Liver (tissue), 9 donors: ENCODE measurements around the gene PLPP3. TPM values are rescaled to one million over a fixed set of nuclear protein-coding genes. Genes with fewer than 3 reads are reported as not detected.

Experiments used
- DNase-seq: peaks from one replicate; pipeline ENCODE4 v3.0.0-alpha.2; 2017; ENCODE audit warnings: low spot score
- H3K27ac ChIP-seq, 2 donors: one replicate each; pipeline ENCODE4 v1.7.0; 2013; ENCODE audit warnings: inconsistent platforms in 2 of 2, low read length in 2 of 2, control low read depth in 1 of 2, low read depth in 1 of 2, mild to moderate bottlenecking in 1 of 2
- H3K27me3 ChIP-seq, 4 donors: one replicate each; pipeline versions ENCODE4 v1.6.1 to v1.7.0; 2013; ENCODE audit warnings: low read length in 3 of 4, inconsistent platforms in 1 of 4, mild to moderate bottlenecking in 1 of 4, moderate library complexity in 1 of 4; ENCODE audit not compliant: control insufficient read depth in 4 of 4, insufficient read depth in 4 of 4
- H3K36me3 ChIP-seq, 4 donors: one replicate each; pipeline versions ENCODE4 v1.6.1 to v1.7.0; 2013; ENCODE audit warnings: low read length in 3 of 4, mild to moderate bottlenecking in 3 of 4, low read depth in 1 of 4, moderate library complexity in 1 of 4; ENCODE audit not compliant: control insufficient read depth in 4 of 4, insufficient read depth in 3 of 4
- H3K4me1 ChIP-seq, 4 donors: one replicate each; pipeline versions ENCODE4 v1.6.1 to v1.7.0; 2013; ENCODE audit warnings: low read length in 3 of 4, mild to moderate bottlenecking in 3 of 4, moderate library complexity in 1 of 4; ENCODE audit not compliant: control insufficient read depth in 4 of 4, insufficient read depth in 4 of 4
- H3K4me3 ChIP-seq, 3 donors: one replicate each; pipeline versions ENCODE4 v1.6.1 to v1.7.0; 2013; ENCODE audit warnings: low read length in 3 of 3, control low read depth in 1 of 3, low read depth in 1 of 3, mild to moderate bottlenecking in 1 of 3
- H3K9ac ChIP-seq, 2 donors: one replicate each; pipeline ENCODE4 v1.7.0; 2013; ENCODE audit warnings: low read length in 2 of 2, mild to moderate bottlenecking in 2 of 2, moderate library complexity in 2 of 2, control low read depth in 1 of 2, low read depth in 1 of 2
- H3K9me3 ChIP-seq, 4 donors: one replicate each; pipeline versions ENCODE4 v1.6.1 to v1.7.0; 2013; ENCODE audit warnings: low read length in 3 of 4; ENCODE audit not compliant: control insufficient read depth in 4 of 4
- EGR1 ChIP-seq, 2 donors: IDR thresholded peaks; 2 replicates each; pipeline ENCODE4 v1.6.1; 2016 to 2018; ENCODE audit warnings: antibody characterized with exemption in 2 of 2, low read depth in 2 of 2
- FOXA1 ChIP-seq: IDR thresholded peaks from 2 replicates; pipeline ENCODE4 v1.6.1; 2016; ENCODE audit warnings: antibody characterized with exemption
- FOXA2 ChIP-seq: IDR thresholded peaks from 2 replicates; pipeline ENCODE4 v1.6.1; 2016; ENCODE audit warnings: antibody characterized with exemption
- GABPA ChIP-seq, 2 donors: IDR thresholded peaks in 1 of 2; conservative IDR thresholded peaks in 1 of 2; 2 replicates each; pipeline ENCODE4 v1.6.1; 2016; ENCODE audit warnings: antibody characterized with exemption in 2 of 2, mild to moderate bottlenecking in 1 of 2, moderate library complexity in 1 of 2
- HNF4A ChIP-seq, 2 donors: conservative IDR thresholded peaks; 2 replicates each; pipeline ENCODE4 v1.6.1; 2016; ENCODE audit warnings: antibody characterized with exemption in 2 of 2, mild to moderate bottlenecking in 2 of 2
- HNF4G ChIP-seq: IDR thresholded peaks from 2 replicates; pipeline ENCODE4 v1.6.1; 2016; ENCODE audit warnings: antibody characterized with exemption
- RAD21 ChIP-seq, 2 donors: IDR thresholded peaks; 2 replicates each; pipeline ENCODE4 v1.6.1; 2016; ENCODE audit warnings: antibody characterized with exemption in 2 of 2, mild to moderate bottlenecking in 2 of 2
- RXRA ChIP-seq, 2 donors: IDR thresholded peaks; 2 replicates each; pipeline ENCODE4 v1.6.1; 2017 to 2018; ENCODE audit warnings: antibody characterized with exemption in 2 of 2, mild to moderate bottlenecking in 1 of 2
- SP1 ChIP-seq: IDR thresholded peaks from 2 replicates; pipeline ENCODE4 v1.6.1; 2018; ENCODE audit warnings: antibody characterized with exemption, mild to moderate bottlenecking
- TAF1 ChIP-seq: conservative IDR thresholded peaks from 2 replicates; pipeline ENCODE4 v1.6.1; 2016; ENCODE audit warnings: antibody characterized with exemption, mild to moderate bottlenecking
- YY1 ChIP-seq: IDR thresholded peaks from 2 replicates; pipeline ENCODE4 v1.6.1; 2016; ENCODE audit warnings: antibody characterized with exemption, mild to moderate bottlenecking
- WGBS: extraction: QIAGEN DNeasy Blood & Tissue Kit; methylation state at CpG from one replicate; pipeline ENCODE4 v1.1.7; 2013; 5-methylcytosine and 5-hydroxymethylcytosine counted together
- polyA plus RNA-seq, 2 donors: library from polyadenylated mRNA; stranded (reverse) in 1 of 2; unstranded in 1 of 2; fragments of 200-250 nt in 1 of 2; fragments of >200 nt in 1 of 2; fragmentation: Nextera tagmentation in 1 of 2; extraction: Ambion mirVana in 1 of 2; gene quantifications; one replicate each; pipeline versions ENCODE4 v1.2.1 to v1.2.3, GENCODE V29; 2013 to 2015
- total RNA-seq, 2 donors: library from RNA; depleted of rRNA; stranded (reverse); fragments of >200 nt; gene quantifications; one replicate each; pipeline ENCODE4 v1.2.3, GENCODE V29; 2014
- TF ChIP-seq, protein P1 (sequence below): fragments of 150-350 bp; IDR thresholded peaks from 2 replicates; pipeline ENCODE4 v1.5.1; 2017; ENCODE audit warnings: improper control_type of control experiment, low read depth, low read length; ENCODE audit not compliant: missing input control
- TF ChIP-seq, protein P2 (sequence below): IDR thresholded peaks from 2 replicates; pipeline ENCODE4 v1.6.1; 2016; ENCODE audit warnings: antibody characterized with exemption
- TF ChIP-seq, protein P3 (sequence below): IDR thresholded peaks from 2 replicates; pipeline ENCODE4 v1.6.1; 2016; ENCODE audit warnings: antibody characterized with exemption, mild to moderate bottlenecking
- TF ChIP-seq, protein P4 (sequence below): IDR thresholded peaks from 2 replicates; pipeline ENCODE4 v1.6.1; 2016; ENCODE audit warnings: antibody characterized with exemption
- TF ChIP-seq, protein P5 (sequence below): IDR thresholded peaks from 2 replicates; pipeline ENCODE4 v1.6.1; 2016; ENCODE audit warnings: antibody characterized with exemption
- donor health status: healthy.
- donor health status: healthy.
- donor health status: healthy.
- donor health status: healthy.
- donor health status: healthy.

The PLPP3 gene
- total and polyA plus RNA-seq, 4 donors, result 46.1 to 91.2 (median 67.6) TPM

DNA sequence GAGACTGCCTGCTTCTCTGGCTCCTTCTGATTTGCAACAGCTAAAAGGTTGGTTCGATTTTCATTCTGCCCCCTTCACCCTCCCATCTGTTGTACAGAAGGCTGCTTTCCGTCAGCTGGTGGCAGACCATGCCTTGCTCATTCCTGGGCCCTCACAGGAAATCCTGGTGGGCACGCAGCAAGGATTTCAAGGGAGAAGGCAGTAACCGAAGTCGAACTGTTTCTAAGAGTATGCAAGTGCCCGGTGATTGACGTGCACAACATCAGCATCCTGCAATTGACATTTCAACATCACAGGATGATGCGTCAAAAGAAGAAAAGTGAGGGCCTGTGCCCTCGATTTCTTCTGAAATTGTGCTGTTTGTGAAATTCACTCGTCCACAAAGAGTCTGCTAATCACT, 83.8 kb downstream of the PLPP3 start:
- DNase-seq, result no peak
- TF ChIP-seq, protein P1, sequence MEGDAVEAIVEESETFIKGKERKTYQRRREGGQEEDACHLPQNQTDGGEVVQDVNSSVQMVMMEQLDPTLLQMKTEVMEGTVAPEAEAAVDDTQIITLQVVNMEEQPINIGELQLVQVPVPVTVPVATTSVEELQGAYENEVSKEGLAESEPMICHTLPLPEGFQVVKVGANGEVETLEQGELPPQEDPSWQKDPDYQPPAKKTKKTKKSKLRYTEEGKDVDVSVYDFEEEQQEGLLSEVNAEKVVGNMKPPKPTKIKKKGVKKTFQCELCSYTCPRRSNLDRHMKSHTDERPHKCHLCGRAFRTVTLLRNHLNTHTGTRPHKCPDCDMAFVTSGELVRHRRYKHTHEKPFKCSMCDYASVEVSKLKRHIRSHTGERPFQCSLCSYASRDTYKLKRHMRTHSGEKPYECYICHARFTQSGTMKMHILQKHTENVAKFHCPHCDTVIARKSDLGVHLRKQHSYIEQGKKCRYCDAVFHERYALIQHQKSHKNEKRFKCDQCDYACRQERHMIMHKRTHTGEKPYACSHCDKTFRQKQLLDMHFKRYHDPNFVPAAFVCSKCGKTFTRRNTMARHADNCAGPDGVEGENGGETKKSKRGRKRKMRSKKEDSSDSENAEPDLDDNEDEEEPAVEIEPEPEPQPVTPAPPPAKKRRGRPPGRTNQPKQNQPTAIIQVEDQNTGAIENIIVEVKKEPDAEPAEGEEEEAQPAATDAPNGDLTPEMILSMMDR, result no peak
- TF ChIP-seq FOXA2 (no peak), FOXA1 (no peak), HNF4G (no peak), GABPA (IDR thresholded peaks at IDR 0.05 in 1 of 2, conservative IDR thresholded peaks at IDR 0.05 in 1 of 2) (no peak), RAD21 (IDR thresholded peaks at IDR 0.05) (no peak), HNF4A (conservative IDR thresholded peaks at IDR 0.05) (no peak)
- TF ChIP-seq, protein P2, sequence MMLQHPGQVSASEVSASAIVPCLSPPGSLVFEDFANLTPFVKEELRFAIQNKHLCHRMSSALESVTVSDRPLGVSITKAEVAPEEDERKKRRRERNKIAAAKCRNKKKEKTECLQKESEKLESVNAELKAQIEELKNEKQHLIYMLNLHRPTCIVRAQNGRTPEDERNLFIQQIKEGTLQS, result no peak
- TF ChIP-seq, protein P3, sequence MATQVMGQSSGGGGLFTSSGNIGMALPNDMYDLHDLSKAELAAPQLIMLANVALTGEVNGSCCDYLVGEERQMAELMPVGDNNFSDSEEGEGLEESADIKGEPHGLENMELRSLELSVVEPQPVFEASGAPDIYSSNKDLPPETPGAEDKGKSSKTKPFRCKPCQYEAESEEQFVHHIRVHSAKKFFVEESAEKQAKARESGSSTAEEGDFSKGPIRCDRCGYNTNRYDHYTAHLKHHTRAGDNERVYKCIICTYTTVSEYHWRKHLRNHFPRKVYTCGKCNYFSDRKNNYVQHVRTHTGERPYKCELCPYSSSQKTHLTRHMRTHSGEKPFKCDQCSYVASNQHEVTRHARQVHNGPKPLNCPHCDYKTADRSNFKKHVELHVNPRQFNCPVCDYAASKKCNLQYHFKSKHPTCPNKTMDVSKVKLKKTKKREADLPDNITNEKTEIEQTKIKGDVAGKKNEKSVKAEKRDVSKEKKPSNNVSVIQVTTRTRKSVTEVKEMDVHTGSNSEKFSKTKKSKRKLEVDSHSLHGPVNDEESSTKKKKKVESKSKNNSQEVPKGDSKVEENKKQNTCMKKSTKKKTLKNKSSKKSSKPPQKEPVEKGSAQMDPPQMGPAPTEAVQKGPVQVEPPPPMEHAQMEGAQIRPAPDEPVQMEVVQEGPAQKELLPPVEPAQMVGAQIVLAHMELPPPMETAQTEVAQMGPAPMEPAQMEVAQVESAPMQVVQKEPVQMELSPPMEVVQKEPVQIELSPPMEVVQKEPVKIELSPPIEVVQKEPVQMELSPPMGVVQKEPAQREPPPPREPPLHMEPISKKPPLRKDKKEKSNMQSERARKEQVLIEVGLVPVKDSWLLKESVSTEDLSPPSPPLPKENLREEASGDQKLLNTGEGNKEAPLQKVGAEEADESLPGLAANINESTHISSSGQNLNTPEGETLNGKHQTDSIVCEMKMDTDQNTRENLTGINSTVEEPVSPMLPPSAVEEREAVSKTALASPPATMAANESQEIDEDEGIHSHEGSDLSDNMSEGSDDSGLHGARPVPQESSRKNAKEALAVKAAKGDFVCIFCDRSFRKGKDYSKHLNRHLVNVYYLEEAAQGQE, result no peak
- TF ChIP-seq, protein P4, sequence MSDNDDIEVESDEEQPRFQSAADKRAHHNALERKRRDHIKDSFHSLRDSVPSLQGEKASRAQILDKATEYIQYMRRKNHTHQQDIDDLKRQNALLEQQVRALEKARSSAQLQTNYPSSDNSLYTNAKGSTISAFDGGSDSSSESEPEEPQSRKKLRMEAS, result no peak
- Histone ChIP-seq H3K4me1 (peaks cover 16 to 64% (median 57%) of the 10 kb centered on the region in 4 donors), H3K36me3 (peaks cover 4 to 29% (median 14%) of the 10 kb centered on the region in 4 donors), H3K9me3 (no peaks in the 10 kb centered on the region), H3K27ac (peak overlapping the region; percentile 84 to 87), H3K4me3 (no peak overlapping the region), H3K9ac (peak overlapping the region in 1 of 2 donors; percentile 76), H3K27me3 (no peaks in the 10 kb centered on the region)
- 75% methylated on average over 10 of the region's 10 CpGs for WGBS

DNA sequence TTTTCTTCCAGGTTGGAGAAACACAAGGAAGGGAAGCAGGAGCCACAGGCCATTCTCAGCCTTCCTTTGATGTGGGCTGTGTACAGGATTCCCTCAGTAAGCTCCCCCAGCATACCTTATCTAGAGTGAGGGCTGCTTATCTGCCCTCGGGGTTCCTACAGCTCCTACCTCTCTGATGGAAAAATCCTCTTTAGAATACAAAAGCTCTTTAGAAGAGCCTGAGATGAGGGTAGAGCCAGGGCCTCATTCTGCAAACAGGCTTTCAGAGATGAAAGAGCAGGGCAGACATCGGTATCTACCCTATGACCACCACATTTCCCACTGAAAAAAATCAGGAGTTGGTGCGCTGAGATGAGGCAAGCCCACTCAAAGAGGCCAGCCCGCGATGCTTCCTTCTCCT, 85.1 kb downstream of the PLPP3 start:
- H3K27me3 ChIP-seq, result no peaks in the 10 kb centered on the region
- H3K27ac ChIP-seq, result peak overlapping the region in 1 of 2 donors; percentile 44
- no peak overlapping the region for H3K9ac ChIP-seq
- peaks cover 4 to 23% (median 14%) of the 10 kb centered on the region in 4 donors for H3K36me3 ChIP-seq
- TF ChIP-seq, protein P4, result no peak
- TF ChIP-seq TAF1 (no peak), RAD21 (IDR thresholded peaks at IDR 0.05) (no peak), SP1 (no peak), HNF4A (conservative IDR thresholded peaks at IDR 0.05) (no peak), RXRA (IDR thresholded peaks at IDR 0.05) (no peak), GABPA (IDR thresholded peaks at IDR 0.05 in 1 of 2, conservative IDR thresholded peaks at IDR 0.05 in 1 of 2) (no peak), HNF4G (no peak), YY1 (no peak), FOXA1 (no peak), FOXA2 (no peak), EGR1 (IDR thresholded peaks at IDR 0.05; ENCODE audit: low read depth in 2 of 2) (no peak)
- TF ChIP-seq, protein P5, sequence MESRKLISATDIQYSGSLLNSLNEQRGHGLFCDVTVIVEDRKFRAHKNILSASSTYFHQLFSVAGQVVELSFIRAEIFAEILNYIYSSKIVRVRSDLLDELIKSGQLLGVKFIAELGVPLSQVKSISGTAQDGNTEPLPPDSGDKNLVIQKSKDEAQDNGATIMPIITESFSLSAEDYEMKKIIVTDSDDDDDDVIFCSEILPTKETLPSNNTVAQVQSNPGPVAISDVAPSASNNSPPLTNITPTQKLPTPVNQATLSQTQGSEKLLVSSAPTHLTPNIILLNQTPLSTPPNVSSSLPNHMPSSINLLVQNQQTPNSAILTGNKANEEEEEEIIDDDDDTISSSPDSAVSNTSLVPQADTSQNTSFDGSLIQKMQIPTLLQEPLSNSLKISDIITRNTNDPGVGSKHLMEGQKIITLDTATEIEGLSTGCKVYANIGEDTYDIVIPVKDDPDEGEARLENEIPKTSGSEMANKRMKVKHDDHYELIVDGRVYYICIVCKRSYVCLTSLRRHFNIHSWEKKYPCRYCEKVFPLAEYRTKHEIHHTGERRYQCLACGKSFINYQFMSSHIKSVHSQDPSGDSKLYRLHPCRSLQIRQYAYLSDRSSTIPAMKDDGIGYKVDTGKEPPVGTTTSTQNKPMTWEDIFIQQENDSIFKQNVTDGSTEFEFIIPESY, result no peak
- TF ChIP-seq, protein P1, result no peak
- TF ChIP-seq, protein P3, result no peak
- no peak overlapping the region for H3K4me3 ChIP-seq
- no peaks in the 10 kb centered on the region for H3K9me3 ChIP-seq
- DNase-seq, result no peak
- 84% methylated on average over 5 of the region's 5 CpGs for WGBS
- peaks cover 16 to 54% (median 51%) of the 10 kb centered on the region in 4 donors for H3K4me1 ChIP-seq
